PC-9 (cell line): ENCODE measurements around the gene MSANTD2.

Source experiments
- CTCF ChIP-seq: fragments of 200-600 bp; sonication (generic); conservative IDR thresholded peaks from 2 replicates; pipeline ENCODE4 v1.6.1; 2017; ENCODE audit warnings: mixed run types, antibody characterized with exemption, mild to moderate bottlenecking, moderate library complexity
- EZH2 ChIP-seq: fragments of 200-600 bp; sonication (generic); IDR thresholded peaks from 2 replicates; pipeline ENCODE4 v1.8.0; 2017; ENCODE audit warnings: antibody characterized with exemption, low read depth

- TF ChIP-seq EZH2 (no peak), CTCF (no peak)
Measured at GRCh38 chr11:124751391-124751740, 48.8 kb downstream of the MSANTD2 start.
